GM19025 (cell line): ENCODE data around the gene EPB42.

Source experiments
- ATAC-seq: cut with Tn5 transposase; IDR thresholded peaks from one replicate; pipeline ENCODE4 v1.9.1; 2021; ENCODE audit warnings: mild to moderate bottlenecking, low read depth, moderate library complexity; ENCODE audit not compliant: unreplicated experiment

EPB42 gene

DNA sequence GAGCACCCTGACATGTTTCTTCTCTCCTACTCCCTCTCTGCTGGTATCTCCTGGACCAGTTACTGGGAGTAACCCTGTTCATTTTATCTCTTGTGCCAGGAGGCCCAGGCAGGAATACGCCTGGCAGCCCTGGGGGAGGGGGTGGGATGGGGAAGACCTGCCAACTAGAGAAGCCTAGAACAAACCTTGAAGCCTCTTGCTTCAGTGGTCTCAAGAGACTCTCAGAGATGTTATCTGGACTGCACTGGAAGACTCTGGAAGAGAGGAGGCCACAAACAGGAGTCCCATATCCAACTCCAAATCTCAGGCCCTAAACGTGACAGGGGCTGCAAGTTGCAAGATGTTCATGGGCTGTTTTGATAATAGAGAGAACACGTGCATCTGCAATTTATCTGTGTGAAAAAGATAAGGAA, at the start of gene EPB42:
Gene EPB42 (minus strand): TSS at position 28 of the 413 bp plus-strand sequence. CDS start 193 bp downstream, outside the sequence.
- no peak for ATAC-seq

- ATAC-seq: no peak
These were observed 49.4 kb upstream of the EPB42 start for GRCh38 chr15:43270113-43270665.

DNA sequence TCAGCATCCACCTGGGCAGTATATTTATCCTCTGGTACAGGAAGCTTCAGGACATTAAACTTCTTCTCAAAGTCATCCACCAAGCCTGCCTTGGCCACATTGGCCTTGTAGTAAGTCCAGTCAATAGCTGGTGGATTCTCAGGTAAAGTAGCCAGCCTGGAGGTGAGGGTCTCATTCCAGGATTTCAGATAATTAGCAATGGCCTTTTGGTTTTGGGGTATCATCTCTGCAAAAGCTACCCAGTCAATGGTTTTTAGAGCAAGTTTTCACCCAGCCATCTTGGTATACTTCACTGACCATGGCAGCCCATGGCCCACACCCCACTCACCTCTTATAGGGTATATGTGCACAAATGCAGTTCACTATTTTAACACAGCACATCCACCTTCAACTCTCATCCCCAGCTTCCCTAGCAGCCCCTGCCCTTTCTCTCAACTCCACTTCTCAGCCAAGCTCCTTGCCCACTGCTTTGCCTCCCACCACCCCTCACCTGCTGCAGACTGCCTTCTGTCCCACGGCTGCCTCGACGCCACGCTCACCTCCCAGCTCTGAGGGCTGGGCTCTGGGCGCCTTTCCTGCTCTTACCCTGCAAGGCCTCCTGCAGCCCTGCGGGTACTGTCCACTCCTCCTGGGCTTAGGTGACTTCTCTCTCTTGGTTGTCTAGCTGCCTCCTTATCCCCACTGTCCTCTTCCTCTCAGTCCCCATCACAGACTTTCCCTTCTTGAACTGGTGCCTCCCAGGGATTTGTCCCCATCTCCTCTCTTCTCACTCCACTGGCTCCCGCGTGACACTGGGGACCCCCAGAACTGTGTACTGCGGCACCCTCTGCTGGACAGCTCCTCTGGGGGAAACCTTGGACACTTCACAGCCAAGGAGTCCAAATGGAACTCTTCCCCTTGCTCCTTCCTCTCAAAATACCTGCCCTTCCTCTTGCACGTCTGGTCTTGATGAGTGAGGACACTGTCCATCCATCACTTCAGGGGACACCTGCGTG, 47.6 kb upstream of the EPB42 start:
- no peak for ATAC-seq

DNA sequence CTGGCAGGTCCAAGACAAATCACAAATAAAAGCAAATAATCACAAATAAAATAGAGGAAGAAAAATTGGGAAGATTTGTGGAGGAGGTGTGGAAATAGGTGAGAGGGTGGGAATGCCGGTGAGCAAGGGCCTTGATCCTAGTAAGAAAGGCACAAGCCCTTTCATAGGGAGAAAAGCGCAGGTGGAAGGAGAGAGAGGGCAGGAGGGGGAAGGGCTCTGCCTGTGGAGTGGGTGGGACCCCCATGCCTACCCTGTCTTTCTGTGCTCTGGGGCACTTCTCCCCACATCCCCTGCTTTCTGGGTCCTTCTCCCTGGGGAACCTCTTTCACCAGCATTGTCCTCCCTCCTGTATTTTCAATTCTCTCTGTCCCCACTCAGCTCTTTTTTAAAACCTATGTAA, 46.6 kb upstream of the EPB42 start:
- ATAC-seq: no peak

DNA sequence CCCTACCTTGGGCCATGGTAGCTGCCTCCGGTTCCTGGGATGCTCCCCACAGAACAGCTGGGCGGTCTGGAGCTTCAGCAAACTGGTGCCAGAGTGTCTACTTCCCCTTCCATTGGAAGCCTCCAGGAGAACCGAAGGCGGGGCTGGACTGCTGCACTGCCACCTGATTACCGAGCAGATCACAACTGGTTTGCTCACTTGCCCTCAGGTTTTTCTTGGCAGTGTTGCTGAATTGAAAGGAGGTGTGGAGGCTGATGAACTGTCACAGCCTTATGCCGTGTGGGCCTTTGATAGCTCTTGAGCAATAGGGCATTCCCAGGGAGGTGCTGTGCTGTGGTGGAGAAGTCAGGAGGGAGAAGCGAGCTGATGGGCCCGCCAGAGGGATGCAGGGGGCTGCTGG, 46.0 kb upstream of the EPB42 start, which contains the start of gene TGM5:
Gene TGM5 (minus strand): TSS at position 95 of the 400 bp plus-strand sequence. CDS start 79 bp downstream, at position 16.
- ATAC-seq: no peak

- ATAC-seq: no peak
These were observed 45.6 kb upstream of the EPB42 start for GRCh38 chr15:43266386-43266785.

DNA sequence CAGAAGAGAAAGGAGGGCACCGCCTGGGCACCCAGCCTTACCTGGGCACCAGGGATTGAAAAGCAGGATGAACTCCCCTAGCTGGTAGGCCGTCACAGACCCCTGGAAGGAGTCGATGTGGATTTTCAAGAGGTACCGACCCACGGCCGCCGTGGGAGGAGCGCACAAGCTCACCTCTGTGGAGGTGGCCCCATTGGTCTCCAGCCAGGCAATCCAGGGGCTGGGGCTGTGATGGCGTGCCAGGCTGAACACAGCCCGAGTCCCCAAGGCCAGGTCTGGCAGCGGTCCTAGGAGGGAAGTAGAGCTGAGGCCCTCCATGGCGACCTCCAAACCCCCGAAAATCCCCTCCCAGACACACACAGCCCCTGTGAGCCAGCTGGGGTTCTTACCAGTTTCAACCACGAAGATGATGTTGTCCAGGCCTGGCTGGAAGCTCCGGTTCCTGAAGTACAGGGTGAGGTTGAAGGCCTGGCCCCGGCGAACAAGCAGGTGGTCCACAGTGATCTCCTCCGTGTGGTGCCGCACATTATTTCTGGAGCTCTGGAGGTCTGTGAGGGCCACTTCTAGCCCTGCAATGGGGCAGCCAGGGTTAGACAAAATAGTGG, 39.3 kb upstream of the EPB42 start:
- no peak for ATAC-seq

DNA sequence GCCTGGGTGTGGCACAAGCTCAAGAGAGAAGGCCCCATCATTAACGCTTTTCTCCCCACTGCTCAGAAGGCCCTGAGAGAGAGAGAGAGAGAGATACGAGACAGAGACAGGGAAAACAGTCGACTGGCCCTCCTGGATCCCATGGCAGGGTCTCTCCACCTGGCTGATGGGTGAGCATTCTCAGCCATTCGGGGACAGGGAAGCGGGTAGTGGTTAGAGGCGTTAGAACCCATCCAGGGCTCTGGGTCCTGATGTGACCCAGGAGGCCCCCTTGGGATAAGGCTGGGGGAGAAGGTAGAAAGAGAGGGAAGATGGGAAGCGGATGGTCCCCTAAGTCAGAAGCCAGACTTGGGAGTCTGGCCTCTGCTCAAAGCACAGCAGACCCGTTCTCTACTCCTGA, 38.0 kb upstream of the EPB42 start:
- no peak for ATAC-seq

DNA sequence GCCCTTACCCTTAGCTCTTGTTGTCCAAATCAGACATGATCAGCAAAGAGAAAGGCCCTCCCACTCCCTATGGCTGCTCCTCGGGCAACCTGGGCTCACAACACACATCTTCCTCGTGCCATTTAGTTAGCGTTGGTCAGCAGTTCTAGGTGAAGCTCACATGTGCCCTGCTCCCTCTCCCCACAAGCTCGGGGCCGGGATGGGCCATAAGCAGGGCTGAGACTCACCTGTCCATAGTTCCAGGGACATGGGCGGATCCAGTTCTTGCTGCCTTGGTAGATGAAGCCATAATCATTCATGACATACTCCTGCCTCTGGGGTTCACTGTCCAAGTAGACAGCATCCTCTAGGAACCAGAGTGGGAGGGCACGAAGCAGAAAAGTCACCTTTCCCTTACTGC, 35.5 kb upstream of the EPB42 start:
- ATAC-seq: no peak

DNA sequence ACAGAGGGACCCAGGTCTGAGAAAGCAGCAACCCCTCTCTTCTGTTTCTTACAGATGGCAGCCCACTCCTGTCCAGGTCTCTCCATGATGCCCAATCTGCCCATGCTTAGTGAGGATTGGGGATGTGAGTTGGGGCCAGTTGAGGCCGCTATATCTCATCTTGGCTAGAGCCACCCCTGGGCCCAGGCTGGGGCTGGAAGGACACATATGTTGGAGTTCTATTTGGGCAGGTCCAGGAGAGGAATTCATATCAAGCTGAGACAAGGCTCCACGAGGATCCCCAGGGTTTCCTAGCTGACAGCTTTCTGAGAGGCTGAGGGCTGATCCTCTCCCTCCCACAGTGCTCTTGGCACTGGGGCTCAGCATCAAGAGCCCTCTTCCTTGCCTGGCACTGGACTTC, 34.6 kb upstream of the EPB42 start:
- no peak for ATAC-seq

- ATAC-seq: peak; percentile 57
These were observed 32.9 kb upstream of the EPB42 start for GRCh38 chr15:43253431-43254403.

GRCh38 chr15:43251871-43252250, 31.0 kb upstream of the EPB42 start:
- no peak for ATAC-seq

- ATAC-seq: no peak
These were observed 30.5 kb upstream of the EPB42 start for GRCh38 chr15:43251185-43251870.

GRCh38 chr15:43250785-43251184, 30.0 kb upstream of the EPB42 start:
- ATAC-seq: no peak

GRCh38 chr15:43249699-43250203, 28.9 kb upstream of the EPB42 start:
- ATAC-seq: peak; percentile 45

GRCh38 chr15:43249236-43249635, 28.4 kb upstream of the EPB42 start:
- ATAC-seq: peak; percentile 13

DNA sequence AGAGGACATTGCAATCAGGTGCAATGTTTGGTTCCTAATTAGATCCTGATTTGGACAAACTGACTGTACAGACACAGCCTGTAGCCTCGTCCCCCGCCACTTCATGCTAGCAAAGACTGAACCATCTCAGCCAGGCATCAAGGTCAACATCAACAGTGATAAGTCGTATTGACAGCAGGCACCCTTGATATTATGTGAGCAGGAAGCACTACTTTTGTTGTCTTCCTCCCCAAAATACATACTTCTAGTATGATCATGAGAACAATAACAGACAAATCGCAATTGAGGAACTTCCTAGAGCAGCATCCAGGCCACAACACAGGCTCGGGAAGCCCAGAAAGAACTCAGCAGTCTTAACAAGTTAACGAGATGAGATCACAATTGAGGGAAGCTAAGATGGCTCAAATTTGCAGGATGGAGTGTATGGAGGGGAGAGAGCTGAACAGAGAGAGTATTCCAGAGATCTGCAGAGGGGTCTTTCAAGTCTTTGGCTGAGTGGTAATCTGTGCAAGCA, 25.5 kb upstream of the EPB42 start:
- ATAC-seq: no peak

GRCh38 chr15:43244092-43244491, 23.3 kb upstream of the EPB42 start:
- ATAC-seq: no peak

- ATAC-seq: no peak
These were observed 22.3 kb upstream of the EPB42 start for GRCh38 chr15:43243020-43243645.
